Fibroblast of lung (primary cell): ENCODE measurements around the gene NGF. TPM values are rescaled to one million over a fixed set of nuclear protein-coding genes. Genes with fewer than 3 reads are reported as not detected.

Experiments
- DNase-seq, 2 donors: peaks; one replicate each; pipeline versions ENCODE4 v3.0.0 to v3.0.0-alpha.2; 2010; ENCODE audit warnings: low read depth in 2 of 2
- H2AFZ ChIP-seq: 2 replicates; pipeline ENCODE4 v1.5.1; 2012; ENCODE audit warnings: low read length, control low read depth, inconsistent platforms
- H3K27ac ChIP-seq: 2 replicates; pipeline ENCODE4 v1.5.1; 2011; ENCODE audit warnings: low read length, control low read depth; ENCODE audit not compliant: insufficient read depth
- H3K27me3 ChIP-seq: 2 replicates; pipeline ENCODE4 v1.5.1; 2011; ENCODE audit warnings: mild to moderate bottlenecking, low read length; ENCODE audit not compliant: control insufficient read depth, insufficient read depth
- H3K36me3 ChIP-seq: 2 replicates; pipeline ENCODE4 v1.5.1; 2011; ENCODE audit warnings: low read length; ENCODE audit not compliant: control insufficient read depth, insufficient read depth
- H3K4me1 ChIP-seq: 2 replicates; pipeline ENCODE4 v1.5.1; 2011; ENCODE audit warnings: low read length; ENCODE audit not compliant: control insufficient read depth, insufficient read depth; ENCODE audit errors: extremely low read depth
- H3K4me2 ChIP-seq: 2 replicates; pipeline ENCODE4 v1.5.1; 2011; ENCODE audit warnings: low read length, control low read depth; ENCODE audit not compliant: insufficient read depth; ENCODE audit errors: extremely low read depth
- H3K4me3 ChIP-seq, 4 experiments: fragments of 200-600 bp in 1 of 4; sonication (generic) in 1 of 4; replicated peaks in 1 of 4; 2 replicates each; pipeline ENCODE4 v1.5.1; 2011 to 2016; ENCODE audit warnings: low read length in 4 of 4, low read depth in 3 of 4, mild to moderate bottlenecking in 3 of 4, control low read depth in 2 of 4, inconsistent platforms in 1 of 4, mixed read lengths in 1 of 4; ENCODE audit not compliant: insufficient read depth in 1 of 4; ENCODE audit errors: control extremely low read depth in 1 of 4
- H3K79me2 ChIP-seq: 2 replicates; pipeline ENCODE4 v1.5.1; 2012; ENCODE audit warnings: mild to moderate bottlenecking, low read length, inconsistent platforms; ENCODE audit not compliant: control insufficient read depth, insufficient read depth
- H3K9ac ChIP-seq: 2 replicates; pipeline ENCODE4 v1.5.1; 2011; ENCODE audit warnings: mild to moderate bottlenecking, low read length, control low read depth; ENCODE audit not compliant: insufficient read depth
- H3K9me3 ChIP-seq: 2 replicates; pipeline ENCODE4 v1.5.1; 2012; ENCODE audit warnings: low read depth, low read length; ENCODE audit not compliant: control insufficient read depth, insufficient read depth
- H4K20me1 ChIP-seq: 2 replicates; pipeline ENCODE4 v1.5.1; 2011; ENCODE audit warnings: low read length; ENCODE audit not compliant: control insufficient read depth, insufficient read depth; ENCODE audit errors: extremely low read depth
- CTCF ChIP-seq, 2 donors: IDR thresholded peaks in 1 of 2; conservative IDR thresholded peaks in 1 of 2; 1 replicate in 1 of 2; 2 replicates in 1 of 2; pipeline ENCODE4 v1.5.1; 2011 to 2012; ENCODE audit warnings: low read length in 2 of 2, control low read depth in 1 of 2, inconsistent platforms in 1 of 2, low read depth in 1 of 2, mild to moderate bottlenecking in 1 of 2
- EZH2 ChIP-seq: IDR thresholded peaks from 2 replicates; pipeline ENCODE4 v1.5.1; 2012; ENCODE audit warnings: low read length, control low read depth, mild to moderate bottlenecking; ENCODE audit errors: missing control alignments
- polyA plus RNA-seq, 2 donors: library from polyadenylated mRNA; depleted of rRNA in 1 of 2; stranded (reverse) in 1 of 2; unstranded in 1 of 2; fragments of >200 nt; gene quantifications; 2 replicates each; pipeline ENCODE4 v1.2.1, GENCODE V29; 2011 to 2012; ENCODE audit warnings: missing spikeins in 1 of 2
- total RNA-seq: library from RNA; depleted of rRNA; stranded (reverse); fragments of >200 nt; gene quantifications from 2 replicates; pipeline ENCODE4 v1.2.1, GENCODE V29; 2014

Gene NGF
- total and polyA plus RNA-seq, 2 donors (not counting 1 experiment from before 2014, with no cell fraction given): 4.0 to 17.6 TPM

- Histone ChIP-seq H3K27me3 (no peaks in the 10 kb centered on the region), H3K27ac (no peak overlapping the region), H3K36me3 (no peaks in the 10 kb centered on the region), H3K4me1 (peaks cover 18% of the 10 kb centered on the region), H3K9ac (no peak overlapping the region), H4K20me1 (no peaks in the 10 kb centered on the region), H3K9me3 (no peaks in the 10 kb centered on the region), H3K79me2 (peaks cover 4% of the 10 kb centered on the region), H3K4me2 (no peak overlapping the region), H3K4me3 (no peak overlapping the region), H2AFZ (no peak overlapping the region)
- TF ChIP-seq CTCF (conservative IDR thresholded peaks at IDR 0.05 in 1 of 2, IDR thresholded peaks at IDR 0.05 in 1 of 2; ENCODE audit: low read depth in 1 of 2, low read length in 2 of 2) (no peak), EZH2 (no peak)
- no peak for DNase-seq
Observed at GRCh38 chr1:115303364-115303763, 34.7 kb downstream of the NGF start.

- Histone ChIP-seq H3K9ac (no peak overlapping the region), H4K20me1 (no peaks in the 10 kb centered on the region), H3K36me3 (no peaks in the 10 kb centered on the region), H3K4me3 (no peak overlapping the region), H2AFZ (no peak overlapping the region), H3K79me2 (peaks cover 4% of the 10 kb centered on the region), H3K27ac (peak overlapping the region; percentile 74), H3K4me2 (peak overlapping the region; percentile 48), H3K9me3 (no peaks in the 10 kb centered on the region), H3K4me1 (peaks cover 18% of the 10 kb centered on the region), H3K27me3 (no peaks in the 10 kb centered on the region)
- TF ChIP-seq CTCF (conservative IDR thresholded peaks at IDR 0.05 in 1 of 2, IDR thresholded peaks at IDR 0.05 in 1 of 2; ENCODE audit: low read depth in 1 of 2, low read length in 2 of 2): no peak
- TF ChIP-seq EZH2: no peak
- peak; percentile 81 to 93 for DNase-seq
Observed at GRCh38 chr1:115302390-115302961, 35.6 kb downstream of the NGF start.

GRCh38 chr1:115301438-115302020 is 36.5 kb downstream of the NGF start:
- H3K36me3 ChIP-seq: no peaks in the 10 kb centered on the region
- peaks cover 4% of the 10 kb centered on the region for H3K79me2 ChIP-seq
- H3K4me3 ChIP-seq: no peak overlapping the region
- no peak for DNase-seq
- H3K4me2 ChIP-seq: no peak overlapping the region
- H3K9ac ChIP-seq: no peak overlapping the region
- H3K27me3 ChIP-seq: no peaks in the 10 kb centered on the region
- peaks cover 18% of the 10 kb centered on the region for H3K4me1 ChIP-seq
- no peaks in the 10 kb centered on the region for H4K20me1 ChIP-seq
- H2AFZ ChIP-seq: no peak overlapping the region
- no peaks in the 10 kb centered on the region for H3K9me3 ChIP-seq
- no peak overlapping the region for H3K27ac ChIP-seq
- TF ChIP-seq EZH2 (no peak), CTCF (conservative IDR thresholded peaks at IDR 0.05 in 1 of 2, IDR thresholded peaks at IDR 0.05 in 1 of 2; ENCODE audit: low read depth in 1 of 2, low read length in 2 of 2) (no peak)
